ENCODE data around the gene CLDN25. TPM values are rescaled to one million over a fixed set of nuclear protein-coding genes. Genes with fewer than 3 reads are reported as not detected.
A peak's percentile ranks its signal among the peaks of the same experiment; 100 is the strongest.

The CLDN25 gene
- total RNA-seq (2021; ENCODE audit: unreplicated experiment) (not detected), Bru-seq, nascent RNA (not detected), BruChase-seq, experiment 1, labeled RNA remaining after a 2-hour chase (not detected), BruChase-seq, experiment 2, labeled RNA remaining after a 6-hour chase (not detected)
- polyA plus RNA-seq (2012; ENCODE audit: insufficient read length) = not detected
- long read RNA-seq = 0 reads

DNA sequence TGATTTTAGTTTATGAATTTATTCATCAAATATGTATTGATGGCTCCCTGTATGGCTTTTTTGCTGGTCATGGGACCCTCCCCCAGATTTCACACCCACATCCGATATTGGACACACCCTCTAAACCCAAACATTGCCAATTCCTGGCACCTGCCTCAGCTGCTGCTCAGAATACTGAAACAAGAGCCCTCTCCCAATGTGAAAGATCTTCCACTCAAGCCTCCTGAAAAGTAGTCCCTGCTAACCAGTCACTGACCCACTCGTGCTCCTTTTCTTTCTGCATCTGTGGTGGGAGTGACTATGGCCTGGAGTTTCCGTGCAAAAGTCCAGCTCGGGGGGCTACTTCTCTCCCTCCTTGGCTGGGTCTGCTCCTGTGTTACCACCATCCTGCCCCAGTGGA lies at the start of gene CLDN25:
Gene CLDN25 (plus strand): TSS at position 301 of the 400 bp plus-strand sequence. CDS start 0 bp downstream, at position 301.
- BruUV-seq (replicated peaks) = no TSS peak
- ChIA-PET POLR2A (no interaction called here), CTCF (no interaction called here)
- DNase-seq (ENCODE audit: low read depth, low spot score) = no peak
- no peak for TF ChIP-seq SIN3A (IDR thresholded peaks at IDR 0.05; ENCODE audit: borderline replicate concordance, insufficient read depth, low read depth, low read length)
- TF ChIP-seq, protein P1, sequence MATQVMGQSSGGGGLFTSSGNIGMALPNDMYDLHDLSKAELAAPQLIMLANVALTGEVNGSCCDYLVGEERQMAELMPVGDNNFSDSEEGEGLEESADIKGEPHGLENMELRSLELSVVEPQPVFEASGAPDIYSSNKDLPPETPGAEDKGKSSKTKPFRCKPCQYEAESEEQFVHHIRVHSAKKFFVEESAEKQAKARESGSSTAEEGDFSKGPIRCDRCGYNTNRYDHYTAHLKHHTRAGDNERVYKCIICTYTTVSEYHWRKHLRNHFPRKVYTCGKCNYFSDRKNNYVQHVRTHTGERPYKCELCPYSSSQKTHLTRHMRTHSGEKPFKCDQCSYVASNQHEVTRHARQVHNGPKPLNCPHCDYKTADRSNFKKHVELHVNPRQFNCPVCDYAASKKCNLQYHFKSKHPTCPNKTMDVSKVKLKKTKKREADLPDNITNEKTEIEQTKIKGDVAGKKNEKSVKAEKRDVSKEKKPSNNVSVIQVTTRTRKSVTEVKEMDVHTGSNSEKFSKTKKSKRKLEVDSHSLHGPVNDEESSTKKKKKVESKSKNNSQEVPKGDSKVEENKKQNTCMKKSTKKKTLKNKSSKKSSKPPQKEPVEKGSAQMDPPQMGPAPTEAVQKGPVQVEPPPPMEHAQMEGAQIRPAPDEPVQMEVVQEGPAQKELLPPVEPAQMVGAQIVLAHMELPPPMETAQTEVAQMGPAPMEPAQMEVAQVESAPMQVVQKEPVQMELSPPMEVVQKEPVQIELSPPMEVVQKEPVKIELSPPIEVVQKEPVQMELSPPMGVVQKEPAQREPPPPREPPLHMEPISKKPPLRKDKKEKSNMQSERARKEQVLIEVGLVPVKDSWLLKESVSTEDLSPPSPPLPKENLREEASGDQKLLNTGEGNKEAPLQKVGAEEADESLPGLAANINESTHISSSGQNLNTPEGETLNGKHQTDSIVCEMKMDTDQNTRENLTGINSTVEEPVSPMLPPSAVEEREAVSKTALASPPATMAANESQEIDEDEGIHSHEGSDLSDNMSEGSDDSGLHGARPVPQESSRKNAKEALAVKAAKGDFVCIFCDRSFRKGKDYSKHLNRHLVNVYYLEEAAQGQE (IDR thresholded peaks at IDR 0.05; ENCODE audit: insufficient read depth in 1 of 2, low read depth in 2 of 2, low read length in 1 of 2) = no peak
- no peak for TF ChIP-seq POLR2AphosphoS5 (IDR thresholded peaks at IDR 0.05; ENCODE audit: low read depth, low read length)
- TF ChIP-seq TCF7L2 (IDR thresholded peaks at IDR 0.05; ENCODE audit: low read depth, low read length) = no peak
- no peak for TF ChIP-seq CTCF (IDR thresholded peaks at IDR 0.05)
- H3K36me3 ChIP-seq (ENCODE audit: control insufficient read depth, insufficient read depth, low read length) = no peaks in the 10 kb centered on the region
- no peaks in the 10 kb centered on the region for H3K4me1 ChIP-seq (ENCODE audit: control insufficient read depth, insufficient read depth, low read length)
- no peak for ATAC-seq
- intact Hi-C loops (cut with micrococcal nuclease; ENCODE audit: unreplicated experiment) (no loop called here), in situ Hi-C loops (cut with HindIII; ENCODE audit: low pct_unique_long_range_greater_than_20kb, low sequenced_read_pairs) (no loop called here)
- no peak within 1 kb of the TSS for H3K27ac ChIP-seq (ENCODE audit: low read length)
- H3K9me3 ChIP-seq (ENCODE audit: control insufficient read depth, insufficient read depth, low read depth, low read length) = no peaks in the 10 kb centered on the region
- peaks cover 8% of the 10 kb centered on the region for H3K27me3 ChIP-seq (ENCODE audit: control insufficient read depth, insufficient read depth, low read length)
- no peak within 1 kb of the TSS for H3K4me3 ChIP-seq (ENCODE audit: low read depth in 2 of 2, low read length in 2 of 2)

DNA sequence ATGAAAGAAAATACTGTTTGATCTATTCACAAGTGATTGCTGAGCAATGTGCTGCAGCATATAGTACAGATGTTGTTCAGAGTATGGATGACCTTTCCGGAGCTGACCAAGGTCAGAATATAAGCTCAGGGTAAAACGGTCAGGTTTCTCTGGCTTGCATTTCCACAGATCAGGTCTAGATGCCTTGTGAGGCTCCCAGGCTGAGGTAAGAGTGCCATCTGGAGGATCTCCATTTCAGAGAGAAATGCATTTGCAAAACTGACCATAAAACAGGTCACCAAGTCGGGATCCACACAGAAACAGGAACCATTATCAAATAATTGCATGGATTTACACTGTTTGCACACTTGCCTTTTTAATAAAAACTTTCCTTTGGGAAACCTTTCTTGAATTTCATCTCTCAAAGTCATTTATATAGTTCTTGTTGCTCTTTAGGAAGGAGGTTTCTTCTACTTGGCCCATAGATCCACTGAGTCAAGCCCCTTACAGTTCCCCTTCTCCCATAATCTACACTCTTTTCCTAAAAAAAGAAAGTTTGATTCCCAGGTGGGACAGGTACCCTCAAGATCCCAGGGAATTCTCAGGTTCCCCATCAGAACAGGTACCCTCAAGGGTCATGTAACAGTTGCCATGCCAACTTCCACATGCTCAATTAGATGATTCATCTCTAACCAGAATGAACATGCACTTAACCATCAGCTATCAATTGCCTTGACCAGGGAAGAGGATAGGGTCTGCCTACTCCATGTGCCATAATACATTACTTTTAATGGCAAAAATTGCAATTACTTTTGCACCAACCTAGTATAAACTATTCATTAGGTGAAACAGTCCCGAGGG lies 48.5 kb upstream of the CLDN25 start:
- TF ChIP-seq, protein P1 (IDR thresholded peaks at IDR 0.05; ENCODE audit: insufficient read depth in 1 of 2, low read depth in 2 of 2, low read length in 1 of 2) = no peak
- peak; percentile 81 for TF ChIP-seq CTCF (IDR thresholded peaks at IDR 0.05)
- peak; percentile 20 for DNase-seq (ENCODE audit: low read depth, low spot score)
- peaks cover 13% of the 10 kb centered on the region; the same call in 1 of the 2 replicates for H3K36me3 ChIP-seq (ENCODE audit: control insufficient read depth, insufficient read depth, low read length)
- in situ Hi-C loops (cut with HindIII; ENCODE audit: low pct_unique_long_range_greater_than_20kb, low sequenced_read_pairs) (no loop called here), intact Hi-C loops (cut with micrococcal nuclease; ENCODE audit: unreplicated experiment) (loop anchor here (1.0 to 5.0 kb wide), 2 partner anchors 199 to 426 kb away; no protein-coding TSS in a partner anchor)
- peak; percentile 91 for ATAC-seq
- no peak overlapping the region for H3K4me3 ChIP-seq (ENCODE audit: low read depth in 2 of 2, low read length in 2 of 2)
- ChIA-PET CTCF (interaction anchor here (1.1 kb wide), 1 partner anchor 89 kb away, joined by 4 read pairs; no protein-coding TSS in a partner anchor), POLR2A (interaction anchor here (0.6 kb wide), 1 partner anchor 336 kb away, joined by 3 read pairs; no protein-coding TSS in a partner anchor)
- peak overlapping the region; percentile 65; the same call in 1 of the 2 replicates for H3K27ac ChIP-seq (ENCODE audit: low read length)
- H3K27me3 ChIP-seq (ENCODE audit: control insufficient read depth, insufficient read depth, low read length) = no peaks in the 10 kb centered on the region
- no TSS peak for BruUV-seq (replicated peaks)
- no peaks in the 10 kb centered on the region for H3K9me3 ChIP-seq (ENCODE audit: control insufficient read depth, insufficient read depth, low read depth, low read length)
- H3K4me1 ChIP-seq (ENCODE audit: control insufficient read depth, insufficient read depth, low read length) = peaks cover 6% of the 10 kb centered on the region; the same call in 1 of the 2 replicates

All from Panc1 (cell line).